Muscle layer of colon (tissue), 2 donors: ENCODE measurements around the gene ZBTB12.
"Not testable (repeated sequence)": the region's sequence is repeated elsewhere in the genome, so short reads cannot be mapped to it uniquely, and the experiment has no call there.

Experiments
- H3K27ac ChIP-seq: one replicate; pipeline ENCODE4 v1.7.0; 2013; ENCODE audit warnings: low read depth, mild to moderate bottlenecking, low read length, moderate library complexity
- H3K27me3 ChIP-seq, 2 donors: one replicate each; pipeline ENCODE4 v1.7.0; 2013; ENCODE audit warnings: low read length in 2 of 2, mild to moderate bottlenecking in 2 of 2; ENCODE audit not compliant: insufficient read depth in 2 of 2, control insufficient read depth in 1 of 2
- H3K36me3 ChIP-seq: one replicate; pipeline ENCODE4 v1.7.0; 2013; ENCODE audit warnings: mild to moderate bottlenecking, low read length; ENCODE audit not compliant: insufficient read depth
- H3K4me1 ChIP-seq: one replicate; pipeline ENCODE4 v1.7.0; 2013; ENCODE audit warnings: mild to moderate bottlenecking, low read length; ENCODE audit not compliant: insufficient read depth
- H3K4me3 ChIP-seq, 2 donors: one replicate each; pipeline ENCODE4 v1.7.0; 2013; ENCODE audit warnings: low read length in 2 of 2, low read depth in 1 of 2, mild to moderate bottlenecking in 1 of 2, moderate library complexity in 1 of 2
- H3K9ac ChIP-seq: one replicate; pipeline ENCODE4 v1.7.0; 2013; ENCODE audit warnings: low read length
- H3K9me3 ChIP-seq: one replicate; pipeline ENCODE4 v1.7.0; 2013; ENCODE audit warnings: mild to moderate bottlenecking, low read length
- donor health status: abdominal sarcoma.
- donor health status: Adenocarcinoma of cecum.

The ZBTB12 gene

DNA sequence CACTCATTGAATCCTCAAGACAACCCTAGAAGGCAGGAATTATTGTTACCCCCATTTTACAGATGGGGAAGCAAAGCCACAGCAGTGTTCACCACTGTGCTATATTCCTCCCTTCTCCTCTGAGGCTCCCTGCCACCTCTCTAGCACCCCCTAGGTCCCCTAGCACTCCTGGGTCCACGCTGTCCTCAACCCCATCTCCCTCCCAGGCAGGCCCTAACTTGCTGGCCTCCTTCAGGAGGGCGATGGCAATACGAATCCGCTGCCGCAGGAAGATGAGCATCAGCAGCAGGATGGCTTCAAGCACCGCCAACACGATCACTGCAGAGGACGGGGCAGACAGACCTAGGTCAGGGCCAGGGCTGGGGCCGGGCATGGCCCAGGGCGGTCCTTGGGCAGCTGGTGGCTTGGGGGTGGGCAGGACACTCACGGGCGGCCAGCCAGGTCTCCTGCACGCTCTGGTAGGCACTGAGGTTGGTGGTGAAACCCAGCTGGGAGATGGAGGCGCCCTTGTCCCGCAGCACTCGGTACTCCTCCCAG is 31.4 kb downstream of the ZBTB12 start:
- no peak overlapping the region for H3K9ac ChIP-seq
- H3K4me3 ChIP-seq: no peak overlapping the region
- no peak overlapping the region for H3K27ac ChIP-seq
- peaks cover 5% of the 10 kb centered on the region for H3K4me1 ChIP-seq
- H3K36me3 ChIP-seq: no peaks in the 10 kb centered on the region
- no peaks in the 10 kb centered on the region for H3K9me3 ChIP-seq
- no peaks in the 10 kb centered on the region for H3K27me3 ChIP-seq

GRCh38 chr6:31869343-31869742 is 32.5 kb downstream of the ZBTB12 start:
- no peaks in the 10 kb centered on the region for H3K36me3 ChIP-seq
- no peak overlapping the region for H3K27ac ChIP-seq
- H3K4me3 ChIP-seq: no peak overlapping the region
- H3K9ac ChIP-seq: no peak overlapping the region
- H3K4me1 ChIP-seq: peaks cover 2% of the 10 kb centered on the region
- no peaks in the 10 kb centered on the region for H3K27me3 ChIP-seq
- H3K9me3 ChIP-seq: no peaks in the 10 kb centered on the region

GRCh38 chr6:31868658-31868971 is 33.3 kb downstream of the ZBTB12 start:
- H3K27ac ChIP-seq, H3K9ac ChIP-seq, H3K36me3 ChIP-seq, H3K4me3 ChIP-seq, H3K27me3 ChIP-seq, H3K4me1 ChIP-seq, H3K9me3 ChIP-seq: not testable (repeated sequence)

DNA sequence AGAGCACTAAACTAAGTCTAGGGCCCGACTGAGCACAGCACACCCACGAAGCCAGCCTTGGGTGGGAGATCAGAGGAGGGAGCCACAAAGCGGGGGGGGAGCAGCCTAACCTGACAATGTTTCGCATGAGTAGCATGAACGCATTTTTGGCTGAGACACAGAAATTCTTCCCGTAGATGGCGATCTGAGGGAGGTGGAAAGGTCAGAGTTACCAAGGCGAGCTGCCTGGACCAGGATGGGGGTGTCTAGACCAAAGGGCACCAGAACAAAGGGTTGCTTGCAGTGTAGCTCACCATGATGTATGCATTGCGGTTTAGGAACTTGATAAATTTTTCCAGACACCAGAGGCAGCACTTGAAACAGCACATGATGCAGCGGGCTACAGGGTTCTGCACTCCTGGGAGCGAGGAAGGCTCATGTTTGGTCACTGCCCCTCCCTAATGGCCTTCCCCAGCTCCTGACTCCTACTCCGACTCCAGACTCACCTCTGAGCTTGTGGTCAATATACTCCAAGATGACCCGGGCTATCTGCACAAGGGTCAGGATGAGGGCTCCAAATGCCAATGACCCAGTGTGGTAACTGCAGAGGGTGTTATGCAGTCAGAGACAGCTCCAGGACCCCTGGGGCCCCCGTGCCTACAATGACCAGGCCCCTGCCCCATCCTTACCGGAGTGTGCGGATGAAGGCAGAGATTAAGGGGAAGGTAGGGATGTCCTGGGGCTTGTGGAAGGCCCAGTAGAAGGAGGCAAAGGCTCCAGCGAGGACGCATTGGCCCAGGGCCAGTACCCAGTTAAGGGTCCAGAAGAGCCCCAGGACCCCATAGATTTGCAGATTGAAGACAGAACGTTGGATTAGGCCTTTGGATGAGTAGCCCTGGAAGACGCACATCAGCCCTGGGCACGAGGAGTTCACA is 36.4 kb downstream of the ZBTB12 start:
- H3K27me3 ChIP-seq: no peaks in the 10 kb centered on the region
- H3K9me3 ChIP-seq: no peaks in the 10 kb centered on the region

DNA sequence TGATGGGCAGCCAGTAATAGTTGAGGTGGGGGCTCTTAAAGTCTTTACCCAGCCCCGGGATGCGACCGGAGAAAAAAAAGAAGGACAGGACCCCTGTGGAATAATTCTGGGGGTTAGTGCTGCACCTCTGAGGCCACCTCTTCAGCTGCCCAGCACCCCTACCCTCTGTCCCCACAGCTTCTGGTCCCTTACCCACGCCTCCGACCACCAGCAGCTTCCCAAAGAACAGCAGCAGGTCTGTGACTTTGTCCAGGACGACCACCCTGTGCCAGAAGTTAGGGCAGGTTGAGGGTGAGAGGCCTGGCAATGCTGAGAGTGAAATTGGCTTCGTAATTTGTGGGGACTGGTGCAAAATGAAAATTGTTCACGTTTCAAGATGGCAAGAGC is 37.1 kb downstream of the ZBTB12 start:
- no peak overlapping the region for H3K27ac ChIP-seq
- H3K4me3 ChIP-seq: no peak overlapping the region
- peaks cover 17% of the 10 kb centered on the region for H3K4me1 ChIP-seq
- no peaks in the 10 kb centered on the region for H3K9me3 ChIP-seq
- H3K36me3 ChIP-seq: peaks cover 13% of the 10 kb centered on the region
- no peaks in the 10 kb centered on the region for H3K27me3 ChIP-seq
- no peak overlapping the region for H3K9ac ChIP-seq

More for the DNA sequence above, 36.4 kb downstream of the ZBTB12 start:
- H3K4me1 ChIP-seq: peaks cover 17% of the 10 kb centered on the region
- peaks cover 6% of the 10 kb centered on the region for H3K36me3 ChIP-seq
- H3K4me3 ChIP-seq: no peak overlapping the region
- no peak overlapping the region for H3K27ac ChIP-seq
- no peak overlapping the region for H3K9ac ChIP-seq

DNA sequence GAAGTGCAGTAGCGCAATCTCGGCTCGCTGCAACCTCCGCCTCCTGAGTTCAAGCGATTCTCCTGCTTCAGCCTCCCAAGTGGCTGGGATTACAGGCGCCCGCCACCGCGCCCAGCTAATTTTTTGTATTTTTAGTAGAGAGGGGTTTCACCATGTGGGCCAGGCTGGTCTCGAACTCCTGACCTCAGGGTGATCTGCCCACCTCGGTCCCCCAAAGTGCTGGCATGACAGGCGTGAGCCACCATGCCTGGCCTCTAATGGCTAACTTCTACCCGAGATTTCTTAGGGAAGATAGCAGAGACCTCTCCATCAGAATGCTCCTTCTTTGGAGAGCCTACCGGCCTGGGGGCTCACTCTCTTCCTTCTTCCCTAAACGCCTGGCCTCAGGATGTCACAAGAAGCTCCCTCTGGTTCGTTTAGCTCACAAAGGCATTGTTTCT is 37.7 kb downstream of the ZBTB12 start:
- H3K36me3 ChIP-seq: peaks cover 19% of the 10 kb centered on the region
- H3K4me1 ChIP-seq: peaks cover 17% of the 10 kb centered on the region
- not testable (repeated sequence) for H3K9ac ChIP-seq, H3K27me3 ChIP-seq, H3K9me3 ChIP-seq
- peak overlapping the region; percentile 65 for H3K27ac ChIP-seq
- peak overlapping the region; percentile 65 to 69 for H3K4me3 ChIP-seq

DNA sequence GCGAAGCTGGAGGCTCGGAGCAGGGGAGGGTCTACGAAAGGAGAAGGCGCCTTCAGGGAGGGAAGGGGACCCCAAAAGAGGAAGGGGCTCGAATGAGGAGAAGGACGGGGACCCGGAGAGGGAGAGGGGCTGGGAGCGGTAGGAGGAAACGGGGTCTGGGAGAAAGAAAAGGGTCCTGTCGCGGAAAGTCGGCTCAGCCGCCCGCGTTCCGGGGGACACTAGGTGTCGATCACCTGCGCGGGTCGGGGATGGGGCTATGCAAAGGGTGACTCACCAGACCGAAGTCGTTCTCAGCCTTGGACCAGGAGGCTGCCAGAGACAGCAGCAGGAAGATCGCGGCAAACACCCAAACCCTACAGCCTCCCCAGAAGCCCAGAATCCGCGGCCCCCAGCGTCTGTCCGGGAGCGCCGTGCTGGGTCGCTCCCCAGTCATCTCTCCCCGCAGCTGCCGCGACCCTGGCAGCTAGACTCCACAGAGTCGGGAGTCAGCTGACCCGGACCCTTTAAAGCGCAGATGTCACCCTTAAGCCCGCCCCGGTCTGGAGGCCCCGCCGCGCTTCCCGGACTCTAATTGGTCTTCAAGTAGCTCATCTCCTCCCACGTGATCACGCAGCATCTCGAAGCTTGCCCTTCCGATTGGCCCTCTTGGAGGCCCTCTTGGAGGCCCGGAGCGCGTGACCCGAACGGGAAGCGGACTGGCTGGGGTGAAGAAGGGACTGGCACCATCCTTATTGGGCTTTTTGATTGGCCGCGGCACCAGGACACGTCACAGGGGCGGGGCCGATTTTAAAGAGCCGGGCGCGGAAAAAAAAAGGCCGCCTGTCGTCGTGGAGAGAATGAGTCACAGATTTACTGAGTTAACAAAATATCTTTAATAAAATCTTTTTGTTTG is 39.3 kb downstream of the ZBTB12 start, which contains the start of gene NEU1:
Gene NEU1, minus strand, starts transcription at position 478 of the 892 bp plus-strand sequence. Its CDS starts 45 bp downstream, at position 433.
- H3K9me3 ChIP-seq: no peaks in the 10 kb centered on the region
- H3K4me1 ChIP-seq: peaks cover 17% of the 10 kb centered on the region
- H3K27me3 ChIP-seq: no peaks in the 10 kb centered on the region
- peak within 1 kb of the TSS; percentile 65 to 72 for H3K4me3 ChIP-seq
- peak within 1 kb of the TSS; percentile 78 for H3K9ac ChIP-seq
- H3K36me3 ChIP-seq: peaks cover 25% of the 10 kb centered on the region
- peak within 1 kb of the TSS; percentile 75 for H3K27ac ChIP-seq

- Histone ChIP-seq H3K9ac (peak overlapping the region; percentile 78), H3K27ac (peak overlapping the region; percentile 75), H3K4me3 (peak overlapping the region; percentile 63 to 72), H3K4me1 (peaks cover 17% of the 10 kb centered on the region), H3K27me3 (no peaks in the 10 kb centered on the region), H3K36me3 (peaks cover 29% of the 10 kb centered on the region), H3K9me3 (no peaks in the 10 kb centered on the region)
Observed at GRCh38 chr6:31861919-31862343, 40.0 kb downstream of the ZBTB12 start.

DNA sequence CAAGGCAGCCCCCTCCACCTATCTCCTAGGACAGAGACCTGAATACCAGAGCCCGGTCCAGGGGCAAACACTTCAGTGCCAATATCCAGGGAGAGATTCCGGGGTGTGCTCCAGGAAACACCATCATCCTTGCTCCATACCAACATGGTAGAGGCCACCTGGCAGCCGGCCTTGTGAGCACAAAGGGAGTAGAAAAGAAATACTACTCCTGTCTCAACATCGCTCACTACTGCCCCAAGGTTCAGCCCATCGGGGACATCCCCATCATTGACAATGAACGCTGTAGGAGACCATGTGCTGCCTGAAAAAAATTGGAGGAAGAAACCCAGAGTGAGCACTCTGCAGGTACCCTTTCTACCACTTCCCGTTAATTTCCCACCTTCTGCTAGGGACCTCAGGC is 40.7 kb downstream of the ZBTB12 start:
- Histone ChIP-seq H3K36me3 (peaks cover 29% of the 10 kb centered on the region), H3K27ac (no peak overlapping the region), H3K9me3 (no peaks in the 10 kb centered on the region), H3K27me3 (no peaks in the 10 kb centered on the region), H3K9ac (no peak overlapping the region), H3K4me3 (no peak overlapping the region), H3K4me1 (peaks cover 17% of the 10 kb centered on the region)

- Histone ChIP-seq H3K27me3 (no peaks in the 10 kb centered on the region), H3K4me3 (no peak overlapping the region), H3K27ac (no peak overlapping the region), H3K9me3 (no peaks in the 10 kb centered on the region), H3K36me3 (peaks cover 29% of the 10 kb centered on the region), H3K4me1 (peaks cover 17% of the 10 kb centered on the region), H3K9ac (no peak overlapping the region)
Observed at GRCh38 chr6:31860349-31860748, 41.5 kb downstream of the ZBTB12 start.

DNA sequence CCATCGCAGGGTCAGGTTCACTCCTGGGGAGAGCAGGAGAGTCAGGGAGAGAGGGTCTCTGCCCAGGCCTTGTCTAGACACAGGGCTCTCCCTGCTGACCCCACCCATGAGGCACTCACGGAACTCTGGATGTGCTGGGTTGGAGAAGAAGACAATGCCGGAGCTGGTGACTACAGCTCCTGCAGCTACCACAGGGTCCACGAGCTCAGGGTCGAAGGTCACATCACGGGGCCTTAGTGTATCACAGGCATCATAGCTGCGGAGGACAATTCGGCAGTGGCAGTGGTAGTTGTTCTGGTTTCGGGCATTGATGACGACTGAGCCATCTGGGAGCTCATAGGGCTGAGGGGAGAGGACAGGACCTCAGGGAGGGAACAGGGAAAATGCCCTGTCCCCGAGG is 42.0 kb downstream of the ZBTB12 start:
- H3K9ac ChIP-seq: no peak overlapping the region
- no peaks in the 10 kb centered on the region for H3K9me3 ChIP-seq
- H3K4me1 ChIP-seq: peaks cover 17% of the 10 kb centered on the region
- no peaks in the 10 kb centered on the region for H3K27me3 ChIP-seq
- peaks cover 29% of the 10 kb centered on the region for H3K36me3 ChIP-seq
- H3K27ac ChIP-seq: no peak overlapping the region
- H3K4me3 ChIP-seq: no peak overlapping the region
